Stimulated activated memory B cell treated with anti-CD40 and anti-IgM and Interleukin-4, amounts not matched to agents 10 μg/mL and 1 μg/mL and 100 μg/mL, for 72 hours (primary cell): Measurements from ENCODE around the gene SEZ6.

Experiments
- ATAC-seq: fragments of 150-1000 bp; cut with Tn5 transposase; 2 replicates; pipeline ENCODE4 v1.10.0; 2021
- H3K27ac Mint-ChIP-seq: one replicate; pipeline ENCODE4 v1.8.0; 2022; ENCODE audit warnings: mild to moderate bottlenecking, mixed read lengths
- H3K27me3 Mint-ChIP-seq: one replicate; pipeline ENCODE4 v1.8.0; 2022; ENCODE audit warnings: mixed read lengths
- H3K36me3 Mint-ChIP-seq: one replicate; pipeline ENCODE4 v1.8.0; 2022; ENCODE audit warnings: mixed read lengths
- H3K4me1 Mint-ChIP-seq: one replicate; pipeline ENCODE4 v1.8.0; 2022; ENCODE audit warnings: mixed read lengths
- H3K4me3 Mint-ChIP-seq: one replicate; pipeline ENCODE4 v1.8.0; 2022; ENCODE audit warnings: mild to moderate bottlenecking, moderate library complexity, mixed read lengths
- H3K9me3 Mint-ChIP-seq: one replicate; pipeline ENCODE4 v1.8.0; 2022; ENCODE audit warnings: mixed read lengths

SEZ6 gene

DNA sequence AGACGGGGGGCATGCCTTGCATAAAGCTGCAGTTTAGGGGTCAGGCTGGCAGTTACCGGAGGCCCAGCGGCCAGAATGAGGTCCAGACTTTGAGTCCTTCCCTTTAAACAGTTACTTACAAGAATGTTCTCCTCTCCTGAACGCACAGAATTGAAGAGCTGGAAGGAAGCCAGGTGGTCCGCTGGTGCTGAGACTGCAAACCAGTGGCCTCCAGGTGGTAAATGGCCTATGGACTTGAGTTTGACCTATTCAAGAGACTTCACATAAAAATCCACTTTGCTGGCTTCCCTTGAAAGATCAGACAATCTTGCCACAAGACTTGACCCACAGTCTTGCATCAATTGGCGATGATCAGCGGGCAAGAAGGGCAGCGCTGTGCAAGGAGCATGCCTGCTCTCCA, 14.7 kb upstream of the SEZ6 start:
- Mint-ChIP-seq H3K4me3 (no peak overlapping the region), H3K4me1 (peaks cover 22% of the 10 kb centered on the region), H3K36me3 (no peaks in the 10 kb centered on the region), H3K27me3 (peaks cover 66% of the 10 kb centered on the region), H3K9me3 (no peaks in the 10 kb centered on the region), H3K27ac (no peak overlapping the region)
- no peak for ATAC-seq

DNA sequence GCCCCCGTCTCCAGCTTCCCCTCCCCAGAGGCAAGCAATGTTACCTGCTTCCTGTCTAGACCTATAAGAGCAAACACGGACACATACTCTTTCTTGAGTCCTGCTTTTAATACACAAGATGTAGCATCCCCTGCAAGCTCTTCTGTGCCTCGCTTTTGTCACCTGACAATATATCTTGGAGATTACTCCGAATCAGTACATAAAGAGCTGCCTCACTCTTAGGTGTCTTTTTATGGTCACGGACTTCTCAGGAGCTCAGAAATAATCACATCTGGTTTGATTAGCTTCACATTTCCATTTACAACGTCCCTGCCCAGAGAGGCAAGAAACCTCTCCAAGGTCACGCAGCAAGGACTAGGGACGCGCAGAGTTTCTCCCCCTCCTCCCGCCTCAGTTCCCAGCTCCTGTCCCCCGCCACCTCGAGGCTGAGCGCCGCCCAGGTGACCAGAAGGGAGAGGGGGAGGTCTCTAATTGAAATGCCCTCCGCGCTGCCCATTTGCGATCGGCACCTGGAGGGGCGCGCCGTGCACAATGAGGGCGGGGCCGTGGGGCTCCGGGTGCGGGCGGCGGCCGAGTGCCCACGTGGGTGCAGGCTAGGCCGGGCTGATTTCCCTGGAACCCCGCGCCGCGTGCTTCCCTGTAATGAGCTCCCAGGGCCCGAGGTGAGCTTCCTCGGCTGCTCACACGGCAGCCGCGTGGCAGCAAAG, 13.8 kb upstream of the SEZ6 start:
- Mint-ChIP-seq H3K27me3 (peaks cover 56% of the 10 kb centered on the region), H3K27ac (peak overlapping the region; percentile 42), H3K4me3 (peak overlapping the region; percentile 16), H3K4me1 (peaks cover 22% of the 10 kb centered on the region), H3K36me3 (no peaks in the 10 kb centered on the region), H3K9me3 (no peaks in the 10 kb centered on the region)
- ATAC-seq: no peak

DNA sequence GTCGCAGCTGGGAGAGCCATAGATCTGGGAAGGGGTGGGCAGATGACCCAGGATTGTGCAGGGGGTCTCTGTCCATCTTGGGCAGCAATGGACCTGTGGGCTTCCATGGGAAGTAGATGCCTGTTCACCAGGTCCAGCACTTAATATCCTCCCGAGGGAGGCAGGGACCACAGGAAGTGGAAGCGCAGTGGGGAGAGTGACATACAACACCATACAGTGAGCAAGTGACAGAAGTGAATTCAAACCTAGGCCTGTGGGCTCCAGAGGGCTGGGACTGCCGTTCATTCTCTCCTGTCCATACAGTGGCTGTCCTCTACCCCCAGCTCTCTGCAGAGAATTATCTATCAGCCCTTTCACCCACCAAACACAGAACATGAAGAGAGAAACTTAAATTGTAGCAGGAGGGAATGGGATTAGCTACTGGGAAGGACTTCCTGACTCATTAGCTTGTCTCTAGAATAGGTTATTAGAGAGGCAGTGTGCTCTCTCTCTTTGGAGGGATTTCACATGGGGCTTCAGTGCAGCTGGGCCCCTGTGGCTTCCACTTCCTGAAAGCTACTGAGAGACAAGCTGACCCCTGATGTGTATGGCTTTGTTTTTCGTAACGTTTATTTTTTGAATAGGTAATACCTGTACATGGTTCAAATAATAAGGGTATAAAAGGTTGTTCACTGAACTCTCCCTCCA, 13.1 kb upstream of the SEZ6 start:
- H3K27ac Mint-ChIP-seq: no peak overlapping the region
- H3K4me3 Mint-ChIP-seq: no peak overlapping the region
- peaks cover 49% of the 10 kb centered on the region for H3K27me3 Mint-ChIP-seq
- H3K36me3 Mint-ChIP-seq: no peaks in the 10 kb centered on the region
- H3K9me3 Mint-ChIP-seq: no peaks in the 10 kb centered on the region
- H3K4me1 Mint-ChIP-seq: peaks cover 22% of the 10 kb centered on the region
- ATAC-seq: peak; percentile 18

DNA sequence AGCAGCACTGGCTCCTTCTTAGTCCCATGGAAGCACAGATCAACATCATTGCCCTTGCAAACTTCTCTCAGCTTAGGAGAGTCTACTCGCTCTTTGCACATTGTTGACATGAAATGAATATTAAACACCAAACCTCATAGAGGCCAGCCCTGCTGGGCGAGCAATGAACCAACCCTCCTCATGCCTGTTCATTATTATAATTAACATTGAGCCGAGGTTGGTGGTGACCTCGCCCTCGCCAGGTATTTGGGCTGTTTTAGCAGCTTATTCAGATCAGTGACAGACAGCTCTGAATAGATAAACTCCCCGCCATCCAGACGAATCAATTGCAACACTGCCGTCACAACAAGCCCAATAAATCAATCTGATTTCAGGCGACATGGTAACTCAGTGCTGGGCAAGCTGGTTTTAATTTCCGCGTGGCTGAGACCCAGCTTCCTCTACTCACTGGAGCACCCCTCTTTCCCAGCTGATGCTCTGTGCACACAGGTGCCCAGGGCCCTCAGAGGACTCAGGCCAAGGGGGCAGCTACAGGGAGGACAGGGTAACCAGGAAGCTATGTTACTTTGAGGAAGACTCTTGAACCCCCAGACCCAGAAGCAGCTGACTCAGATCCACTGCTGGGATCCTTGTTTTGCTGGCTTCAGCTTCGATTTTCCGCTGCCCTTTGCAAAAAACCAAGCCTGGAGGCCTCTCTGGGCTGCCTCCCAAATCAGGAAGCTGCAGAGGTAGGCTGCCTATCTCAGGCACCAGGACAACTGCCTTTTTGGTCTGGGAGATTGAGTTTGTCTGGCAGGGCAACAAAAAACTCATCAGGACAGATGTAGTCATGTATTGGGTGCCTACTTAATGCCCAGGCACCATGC, 10.7 kb upstream of the SEZ6 start:
- Mint-ChIP-seq H3K36me3 (no peaks in the 10 kb centered on the region), H3K4me3 (no peak overlapping the region), H3K27me3 (peaks cover 44% of the 10 kb centered on the region), H3K4me1 (peaks cover 26% of the 10 kb centered on the region), H3K9me3 (no peaks in the 10 kb centered on the region), H3K27ac (no peak overlapping the region)
- no peak for ATAC-seq

DNA sequence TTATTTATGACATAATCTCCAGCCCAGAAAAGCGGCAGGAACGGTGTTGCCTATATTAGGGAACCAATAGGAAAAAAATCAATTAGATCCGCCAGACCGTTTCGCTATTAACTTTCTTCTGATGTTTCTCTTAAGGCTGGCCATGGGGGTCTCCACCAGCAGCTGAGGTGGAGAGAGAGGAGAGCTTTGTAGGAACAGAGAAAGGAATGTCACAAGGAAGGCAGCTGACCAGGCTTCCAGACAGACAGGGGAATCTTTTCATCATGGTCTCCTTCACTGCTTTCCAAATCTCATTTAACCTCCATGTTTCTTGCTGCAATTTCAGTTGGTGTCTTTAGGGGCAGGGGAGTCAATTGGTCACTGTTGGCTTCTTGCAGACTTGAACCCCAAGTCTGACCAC, 8.9 kb upstream of the SEZ6 start:
- no peak overlapping the region for H3K4me3 Mint-ChIP-seq
- no peak overlapping the region for H3K27ac Mint-ChIP-seq
- peaks cover 44% of the 10 kb centered on the region for H3K27me3 Mint-ChIP-seq
- peaks cover 19% of the 10 kb centered on the region for H3K4me1 Mint-ChIP-seq
- H3K9me3 Mint-ChIP-seq: no peaks in the 10 kb centered on the region
- no peaks in the 10 kb centered on the region for H3K36me3 Mint-ChIP-seq
- no peak for ATAC-seq

DNA sequence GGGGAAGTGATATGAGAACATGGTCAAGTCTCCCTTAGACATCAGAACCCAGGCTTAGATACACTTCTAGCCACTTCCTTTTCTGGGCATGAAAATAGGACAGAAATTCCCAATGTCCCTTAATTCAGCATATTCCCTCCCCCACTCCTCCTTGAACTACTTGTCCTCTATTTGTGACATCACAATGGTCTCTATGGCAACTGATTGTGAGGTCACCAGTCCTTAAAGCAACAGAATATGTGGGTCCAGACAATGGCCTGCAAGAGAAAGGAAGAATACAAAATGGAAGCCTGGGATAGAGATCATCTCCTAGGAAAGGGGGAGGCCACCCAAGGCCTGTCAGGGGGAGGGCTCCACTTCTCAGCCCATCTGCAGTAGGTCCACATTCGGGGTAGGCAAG, 6.7 kb upstream of the SEZ6 start:
- Mint-ChIP-seq H3K36me3 (no peaks in the 10 kb centered on the region), H3K4me1 (peaks cover 7% of the 10 kb centered on the region), H3K9me3 (no peaks in the 10 kb centered on the region), H3K4me3 (no peak overlapping the region), H3K27ac (no peak overlapping the region), H3K27me3 (peaks cover 45% of the 10 kb centered on the region)
- ATAC-seq: no peak

DNA sequence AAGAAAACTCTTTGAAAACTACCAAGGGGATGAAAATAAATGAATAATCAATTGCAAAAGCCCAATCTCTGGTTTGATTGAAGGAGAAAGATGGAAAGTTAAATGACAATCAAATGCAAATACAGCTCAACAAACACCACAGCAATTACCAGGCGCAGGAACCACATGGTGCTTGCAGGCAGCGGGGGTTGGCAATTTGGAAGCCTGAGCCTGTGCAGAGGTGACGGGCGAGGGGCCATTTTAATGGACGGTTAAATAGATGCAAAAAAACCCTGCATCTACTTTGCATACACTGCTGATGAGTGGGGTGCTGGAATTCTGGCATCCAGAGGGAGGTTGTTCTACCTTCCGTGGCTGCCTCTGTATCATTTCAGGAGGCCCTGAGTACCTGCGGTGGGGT, 4.8 kb upstream of the SEZ6 start:
- no peak for ATAC-seq
- no peak overlapping the region for H3K4me3 Mint-ChIP-seq
- H3K27ac Mint-ChIP-seq: no peak overlapping the region
- H3K36me3 Mint-ChIP-seq: no peaks in the 10 kb centered on the region
- no peaks in the 10 kb centered on the region for H3K9me3 Mint-ChIP-seq
- H3K27me3 Mint-ChIP-seq: peaks cover 62% of the 10 kb centered on the region
- peaks cover 7% of the 10 kb centered on the region for H3K4me1 Mint-ChIP-seq

DNA sequence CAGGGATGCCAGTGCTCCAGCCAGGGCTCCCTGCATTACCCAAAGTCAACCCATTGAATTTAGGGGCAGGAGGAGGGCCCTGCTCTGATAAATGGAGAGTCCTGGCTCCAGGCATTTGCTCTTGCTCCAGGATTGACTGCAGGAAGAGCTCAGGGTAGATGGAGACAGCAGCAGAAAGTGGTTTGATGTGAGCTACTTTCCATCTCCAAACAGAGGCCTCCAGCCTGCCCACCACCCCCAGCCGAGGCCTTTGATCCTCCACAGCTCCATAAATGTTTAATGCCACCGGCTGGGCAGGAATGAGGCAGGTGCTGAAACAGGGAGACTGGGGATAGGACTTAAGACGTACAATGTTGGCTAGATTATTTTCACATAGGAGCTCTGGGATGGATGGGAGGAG, 4.3 kb upstream of the SEZ6 start:
- H3K36me3 Mint-ChIP-seq: no peaks in the 10 kb centered on the region
- peaks cover 65% of the 10 kb centered on the region for H3K27me3 Mint-ChIP-seq
- H3K27ac Mint-ChIP-seq: no peak overlapping the region
- peaks cover 7% of the 10 kb centered on the region for H3K4me1 Mint-ChIP-seq
- no peak overlapping the region for H3K4me3 Mint-ChIP-seq
- H3K9me3 Mint-ChIP-seq: no peaks in the 10 kb centered on the region
- no peak for ATAC-seq

DNA sequence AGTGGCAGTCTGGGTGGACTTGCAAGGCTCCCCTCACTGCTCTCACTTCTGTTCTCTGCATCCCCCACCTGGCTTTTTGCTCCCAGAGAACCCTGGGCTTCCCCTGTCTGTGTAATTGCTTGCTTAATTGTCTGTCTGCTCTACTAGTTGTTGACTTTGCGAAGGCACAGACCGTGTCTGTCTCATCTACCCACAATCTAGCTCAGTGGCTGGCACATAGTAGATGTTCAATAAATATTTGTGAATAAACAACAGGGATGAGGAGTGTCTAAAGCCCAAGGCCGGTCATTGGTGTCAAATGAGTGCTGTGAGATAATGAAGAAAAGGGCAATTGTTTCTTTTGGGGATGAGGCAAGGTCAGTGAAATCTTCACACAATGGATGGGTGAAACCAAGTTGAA, 2.8 kb upstream of the SEZ6 start:
- Mint-ChIP-seq H3K4me1 (peaks cover 7% of the 10 kb centered on the region), H3K9me3 (no peaks in the 10 kb centered on the region), H3K36me3 (no peaks in the 10 kb centered on the region), H3K27ac (no peak overlapping the region), H3K27me3 (peaks cover 80% of the 10 kb centered on the region), H3K4me3 (no peak overlapping the region)
- no peak for ATAC-seq

DNA sequence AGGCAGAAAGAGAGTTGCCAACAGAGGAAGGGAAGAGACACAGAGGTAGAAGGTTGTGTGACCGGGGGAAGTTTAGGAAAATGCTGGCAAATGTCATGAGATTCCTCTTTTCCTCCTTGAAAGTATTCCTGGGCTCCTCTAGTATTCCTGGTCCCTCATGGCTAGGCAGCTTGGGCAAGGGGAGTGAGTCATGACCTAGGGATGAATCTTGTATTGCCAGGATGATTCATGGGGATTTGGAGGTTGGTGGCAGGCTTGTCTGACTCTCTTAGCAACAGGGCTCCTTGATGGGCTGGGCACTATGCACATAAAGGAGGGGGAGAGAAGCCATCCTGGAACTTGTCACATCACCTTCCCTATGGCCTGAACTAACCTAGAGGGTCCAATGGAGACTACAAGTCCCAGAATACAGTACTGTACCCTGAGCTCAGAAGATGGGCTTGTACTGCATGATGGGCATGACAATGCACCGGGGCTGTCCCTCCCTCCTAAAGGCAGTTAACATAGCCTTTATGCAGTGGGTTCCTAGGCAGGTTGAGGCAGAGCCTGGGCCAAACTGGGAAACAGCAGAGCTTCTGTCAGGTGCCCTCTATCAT, 2.1 kb upstream of the SEZ6 start:
- peaks cover 7% of the 10 kb centered on the region for H3K4me1 Mint-ChIP-seq
- ATAC-seq: no peak
- no peaks in the 10 kb centered on the region for H3K36me3 Mint-ChIP-seq
- H3K27me3 Mint-ChIP-seq: peaks cover 86% of the 10 kb centered on the region
- no peaks in the 10 kb centered on the region for H3K9me3 Mint-ChIP-seq
- no peak overlapping the region for H3K4me3 Mint-ChIP-seq
- H3K27ac Mint-ChIP-seq: no peak overlapping the region

DNA sequence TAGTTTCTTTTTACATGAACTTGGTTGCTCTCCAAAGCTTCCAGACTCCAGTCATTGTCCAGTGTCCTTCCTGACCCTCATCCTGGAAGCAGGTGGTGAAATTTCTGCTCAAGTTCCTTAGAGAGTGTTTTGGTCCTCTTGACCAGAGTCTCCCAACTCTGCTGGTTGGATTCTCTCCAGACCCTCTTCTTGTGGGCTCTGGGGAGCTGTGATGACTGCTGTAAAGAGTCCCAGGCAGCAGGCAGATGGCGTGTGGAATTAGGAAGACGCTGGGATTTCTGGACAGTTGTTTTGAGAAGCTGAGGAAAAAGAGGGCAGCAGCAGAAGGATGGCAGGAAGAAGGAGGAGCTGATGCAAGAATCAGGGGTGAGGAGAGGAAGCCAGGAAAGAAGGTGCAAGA, 1.6 kb upstream of the SEZ6 start:
- peaks cover 7% of the 10 kb centered on the region for H3K4me1 Mint-ChIP-seq
- no peaks in the 10 kb centered on the region for H3K9me3 Mint-ChIP-seq
- no peaks in the 10 kb centered on the region for H3K36me3 Mint-ChIP-seq
- H3K27ac Mint-ChIP-seq: no peak overlapping the region
- no peak overlapping the region for H3K4me3 Mint-ChIP-seq
- peaks cover 91% of the 10 kb centered on the region for H3K27me3 Mint-ChIP-seq
- no peak for ATAC-seq

DNA sequence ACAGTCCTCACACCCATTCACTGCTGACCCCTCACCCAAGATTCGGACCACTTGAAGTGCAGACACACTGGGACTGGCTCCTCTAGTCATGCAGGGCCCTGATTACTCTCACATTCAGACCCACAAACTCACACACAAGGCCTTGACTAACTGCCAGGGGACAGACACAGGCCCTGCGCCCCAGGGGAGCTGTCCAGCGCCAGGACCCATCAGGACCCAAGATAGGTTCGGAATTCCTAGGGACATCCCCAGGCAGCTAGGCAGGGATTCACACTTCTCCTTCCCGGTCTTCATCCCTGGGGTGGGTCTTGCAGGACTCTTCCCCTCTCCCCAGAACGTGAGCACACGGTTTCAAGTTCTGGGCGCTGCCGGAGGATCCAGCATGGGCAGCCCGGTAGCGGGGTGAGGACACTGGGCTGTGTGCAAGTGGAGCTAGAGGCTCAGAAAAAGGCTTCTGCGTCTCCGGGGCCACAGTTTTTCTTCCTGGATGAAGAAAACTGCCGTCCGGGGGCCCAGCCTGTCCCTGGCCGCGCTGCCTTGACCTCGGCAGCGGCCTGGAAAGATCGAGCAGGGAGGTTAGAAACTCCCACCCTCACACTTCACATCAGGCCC, 1.6 kb downstream of the SEZ6 start:
- ATAC-seq: no peak
- Mint-ChIP-seq H3K27me3 (peaks cover 65% of the 10 kb centered on the region), H3K4me3 (no peak overlapping the region), H3K27ac (no peak overlapping the region), H3K4me1 (no peaks in the 10 kb centered on the region), H3K36me3 (no peaks in the 10 kb centered on the region), H3K9me3 (no peaks in the 10 kb centered on the region)

DNA sequence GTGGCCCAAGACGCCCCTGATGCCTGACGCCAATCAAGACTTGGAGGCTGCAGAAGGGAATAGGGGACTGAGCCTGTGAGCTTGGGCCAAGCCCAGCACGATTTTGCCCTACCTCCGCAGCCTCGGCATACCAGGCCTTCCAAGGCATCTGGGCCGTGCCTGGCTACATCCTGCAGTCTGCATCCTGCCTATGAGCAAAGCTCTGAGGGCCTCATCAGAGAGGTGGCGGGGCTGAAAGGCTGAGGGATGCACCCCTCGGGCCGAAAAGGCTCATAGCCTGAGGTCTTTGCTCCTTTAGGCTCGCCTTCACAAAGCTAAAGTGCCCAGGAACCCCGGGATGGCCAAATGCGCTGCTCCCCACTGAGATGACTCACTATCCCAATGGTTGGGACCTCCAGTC, 2.5 kb downstream of the SEZ6 start:
- no peak overlapping the region for H3K27ac Mint-ChIP-seq
- ATAC-seq: no peak
- peaks cover 60% of the 10 kb centered on the region for H3K27me3 Mint-ChIP-seq
- no peaks in the 10 kb centered on the region for H3K4me1 Mint-ChIP-seq
- no peaks in the 10 kb centered on the region for H3K9me3 Mint-ChIP-seq
- H3K36me3 Mint-ChIP-seq: no peaks in the 10 kb centered on the region
- H3K4me3 Mint-ChIP-seq: no peak overlapping the region

DNA sequence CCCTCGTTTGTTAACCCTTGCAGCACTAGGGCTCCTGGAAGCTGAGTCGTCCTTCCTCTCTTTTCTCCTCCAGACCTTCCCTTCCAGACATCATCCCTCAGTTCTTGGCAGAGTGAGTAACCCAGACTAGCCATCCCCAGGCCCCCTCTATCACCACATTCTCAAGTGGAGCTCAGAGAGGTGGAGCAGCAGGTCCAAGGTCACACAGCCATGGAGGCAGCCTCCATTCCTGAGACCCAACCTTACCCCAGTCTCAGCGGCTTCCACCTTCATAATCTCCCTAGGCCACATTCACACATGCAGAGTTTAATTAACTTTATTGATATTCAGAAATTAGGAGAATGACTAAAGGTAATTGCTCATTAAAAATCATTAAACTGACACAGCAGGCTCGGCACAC, 3.0 kb downstream of the SEZ6 start:
- Mint-ChIP-seq H3K27ac (no peak overlapping the region), H3K36me3 (no peaks in the 10 kb centered on the region), H3K4me1 (no peaks in the 10 kb centered on the region), H3K4me3 (no peak overlapping the region), H3K27me3 (peaks cover 60% of the 10 kb centered on the region), H3K9me3 (no peaks in the 10 kb centered on the region)
- no peak for ATAC-seq

DNA sequence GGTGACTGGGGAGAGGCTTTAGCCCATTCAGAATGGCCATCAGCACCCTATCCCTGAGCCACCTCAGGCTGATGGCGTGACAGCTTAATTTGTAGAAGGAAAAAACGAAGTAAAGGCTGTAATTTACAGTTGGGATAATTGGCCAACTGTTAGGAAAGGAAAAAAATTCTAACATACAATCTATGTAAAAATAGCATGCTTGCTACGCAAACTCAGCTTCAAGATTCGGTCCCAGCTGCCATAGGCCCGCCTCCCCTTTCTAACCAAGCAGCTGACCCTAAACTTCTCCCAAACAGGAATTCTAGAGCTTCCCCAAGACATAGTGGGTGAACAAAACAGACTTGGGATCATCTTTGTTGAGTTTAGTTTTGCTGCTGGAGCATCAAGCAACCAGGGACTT, 4.9 kb downstream of the SEZ6 start:
- Mint-ChIP-seq H3K27me3 (peaks cover 58% of the 10 kb centered on the region), H3K4me1 (no peaks in the 10 kb centered on the region), H3K27ac (no peak overlapping the region), H3K36me3 (no peaks in the 10 kb centered on the region), H3K9me3 (no peaks in the 10 kb centered on the region), H3K4me3 (no peak overlapping the region)
- ATAC-seq: no peak
